Heart left ventricle (tissue), 16 donors: ENCODE data around the gene CCDC8. TPM values are rescaled to one million over a fixed set of nuclear protein-coding genes. Genes with fewer than 3 reads are reported as not detected.

Source experiments
- ATAC-seq, 4 donors: fragments of 200-7000 bp; cut with Tn5 transposase; one replicate each; pipeline ENCODE4 v1.9.1; 2020 to 2022; ENCODE audit warnings: moderate library complexity in 4 of 4, mild to moderate bottlenecking in 3 of 4, moderate number of reproducible peaks in 1 of 4
- DNase-seq, 5 donors: peaks; one replicate each; pipeline ENCODE4 v3.0.0-alpha.2; 2020
- H3K27ac ChIP-seq, 12 donors: fragments of 200-600 bp; sonication (generic) in 4 of 12; one replicate each; pipeline versions ENCODE4 v1.5.0 to v1.8.0; 2016 to 2022; ENCODE audit warnings: mild to moderate bottlenecking in 2 of 12
- H3K27me3 ChIP-seq, 9 donors: fragments of 200-600 bp; sonication (generic) in 2 of 9; one replicate each; pipeline versions ENCODE4 v1.5.1 to v1.8.0; 2016 to 2022; ENCODE audit warnings: mild to moderate bottlenecking in 3 of 9
- H3K36me3 ChIP-seq, 9 donors: fragments of 200-600 bp; sonication (generic) in 2 of 9; one replicate each; pipeline versions ENCODE4 v1.5.0 to v1.8.0; 2018 to 2022; ENCODE audit warnings: mild to moderate bottlenecking in 2 of 9
- H3K4me1 ChIP-seq, 12 donors: fragments of 200-600 bp; sonication (generic) in 4 of 12; one replicate each; pipeline versions ENCODE4 v1.5.0 to v1.8.0; 2016 to 2022; ENCODE audit warnings: mild to moderate bottlenecking in 3 of 12
- H3K4me3 ChIP-seq, 12 donors: fragments of 200-600 bp; sonication (generic) in 4 of 12; one replicate each; pipeline versions ENCODE4 v1.5.0 to v1.8.0; 2017 to 2022; ENCODE audit warnings: mild to moderate bottlenecking in 9 of 12, moderate library complexity in 4 of 12
- H3K9me3 ChIP-seq, 12 donors: fragments of 200-600 bp; sonication (generic) in 4 of 12; one replicate each; pipeline versions ENCODE4 v1.5.0 to v1.8.0; 2016 to 2022; ENCODE audit warnings: mild to moderate bottlenecking in 1 of 12
- POLR2A ChIP-seq, 2 donors: fragments of 450-650 bp; IDR thresholded peaks; one replicate each; pipeline ENCODE4 v1.6.1; 2017; ENCODE audit warnings: antibody characterized with exemption in 2 of 2, mild to moderate bottlenecking in 2 of 2, moderate library complexity in 2 of 2
- WGBS, 4 donors: extraction: QIAGEN DNeasy Blood & Tissue Kit in 2 of 4; methylation state at CpG; one replicate each; pipeline versions ENCODE4 v1.1.5 to v1.1.7; 2013 to 2018; 5-methylcytosine and 5-hydroxymethylcytosine counted together
- intact Hi-C, 10 donors: fragments of 100-400 bp; cut with DNase I; formaldehyde crosslinking; loops; one replicate each; pipeline versions ENCODE4 v1.11.1 to v1.14.2; 2022
- polyA plus RNA-seq, 2 donors: library from polyadenylated mRNA; stranded (reverse); fragments of 200-250 nt; gene quantifications; one replicate each; pipeline ENCODE4 v1.2.3, GENCODE V29; 2013
- total RNA-seq, 9 donors: library from RNA; depleted of rRNA in 2 of 9; stranded (reverse); fragments of >200 nt in 2 of 9; fragmentation: NEBNext Ultra II Directional in 3 of 9; extraction: Animal tissue kit (Norgen Biotek cat#: 25700) in 3 of 9; gene quantifications; one replicate each; pipeline versions ENCODE4 v1.1.0 to v1.2.4, GENCODE V29; 2016 to 2023
- TF ChIP-seq, protein P1 (sequence below), 12 donors: fragments of 200-600 bp; sonication (generic) in 4 of 12; IDR thresholded peaks; one replicate each; pipeline versions ENCODE4 v1.5.0 to v1.8.0; 2018 to 2022; ENCODE audit warnings: antibody characterized with exemption in 12 of 12, mild to moderate bottlenecking in 5 of 12
- donor health status: ischemic (EF 13 %, LVEDD 7.1; RV severe dilation, severe dysfunction).
- donor health status: healthy with polysubstance abuse.
- donor health status: DM: no; HTN: yes; CAD: no.
- donor health status: DM: no; HTN: no; CAD: no.
- donor health status: ischemic (EF 25% LVEDD 6.9; RV normal size, moderate dysfunction).
- donor health status: ischemic (EF 25% LVEDD 5.7; RV mildly dilated, moderate dysfunction).
- donor health status: healthy.
- donor health status: DM: yes; HTN: yes; CAD: no.
- donor health status: ischemic (EF 35%, LVEDD 5.7; RV mildly dilated, moderate dysfunction).
- donor health status: nonischemic (EF 11% LVEDD 7.7; RV severe dilation, severe dysfunction).
- donor health status: DM: yes; HTN: yes; CAD: no.
- donor health status: PGD.
- donor health status: ischemic (EF 29% LVEDD 5.4; RV normal size, mild dysfunction).
- donor health status: nonischemic (EF 23%, LVEDD 6.1; RV moderate dilation, normal function).

The CCDC8 gene
- total and polyA plus RNA-seq, 11 donors: 13.6 to 30.6 (median 23.9) TPM

DNA sequence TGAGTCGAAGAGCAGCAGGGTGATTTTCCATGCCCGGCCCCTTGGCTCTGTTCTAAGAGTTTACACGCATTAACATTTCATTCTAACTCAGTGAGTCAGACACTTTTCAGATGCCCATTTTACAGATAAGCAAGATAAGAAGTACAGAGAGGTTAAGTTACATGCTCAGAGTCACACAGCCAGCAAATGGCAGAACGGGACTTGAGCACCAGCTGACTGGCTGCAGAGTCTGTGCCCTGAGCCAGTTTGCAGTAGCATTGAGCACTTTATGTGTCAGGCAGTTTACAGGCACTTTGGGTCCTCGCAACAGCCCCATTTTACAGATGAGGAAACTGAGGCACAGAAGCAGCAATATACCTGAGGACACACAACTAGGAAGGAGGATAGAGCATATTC, 19.0 kb downstream of the CCDC8 start:
- Histone ChIP-seq H3K36me3 (peaks cover 0 to 35% (median 27%) of the 10 kb centered on the region in 9 donors), H3K4me1 (peaks cover 0 to 5% (median 0%) of the 10 kb centered on the region in 12 donors), H3K27me3 (peaks cover 0 to 7% (median 0%) of the 10 kb centered on the region in 9 donors), H3K4me3 (no peak overlapping the region), H3K9me3 (no peaks in the 10 kb centered on the region), H3K27ac (no peak overlapping the region)
- TF ChIP-seq, protein P1, sequence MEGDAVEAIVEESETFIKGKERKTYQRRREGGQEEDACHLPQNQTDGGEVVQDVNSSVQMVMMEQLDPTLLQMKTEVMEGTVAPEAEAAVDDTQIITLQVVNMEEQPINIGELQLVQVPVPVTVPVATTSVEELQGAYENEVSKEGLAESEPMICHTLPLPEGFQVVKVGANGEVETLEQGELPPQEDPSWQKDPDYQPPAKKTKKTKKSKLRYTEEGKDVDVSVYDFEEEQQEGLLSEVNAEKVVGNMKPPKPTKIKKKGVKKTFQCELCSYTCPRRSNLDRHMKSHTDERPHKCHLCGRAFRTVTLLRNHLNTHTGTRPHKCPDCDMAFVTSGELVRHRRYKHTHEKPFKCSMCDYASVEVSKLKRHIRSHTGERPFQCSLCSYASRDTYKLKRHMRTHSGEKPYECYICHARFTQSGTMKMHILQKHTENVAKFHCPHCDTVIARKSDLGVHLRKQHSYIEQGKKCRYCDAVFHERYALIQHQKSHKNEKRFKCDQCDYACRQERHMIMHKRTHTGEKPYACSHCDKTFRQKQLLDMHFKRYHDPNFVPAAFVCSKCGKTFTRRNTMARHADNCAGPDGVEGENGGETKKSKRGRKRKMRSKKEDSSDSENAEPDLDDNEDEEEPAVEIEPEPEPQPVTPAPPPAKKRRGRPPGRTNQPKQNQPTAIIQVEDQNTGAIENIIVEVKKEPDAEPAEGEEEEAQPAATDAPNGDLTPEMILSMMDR (IDR thresholded peaks at IDR 0.05): no peak
- no peak for TF ChIP-seq POLR2A (IDR thresholded peaks at IDR 0.05)
- ATAC-seq (no peak), DNase-seq (no peak)
- 86 to 91% (median 90%) methylated on average over 5 of the region's 5 CpGs for WGBS, 4 donors
- intact Hi-C loops: loop anchor here in 4 of 10 donors (2.0 to 10.0 kb wide), 5 partner anchors 94 to 120 kb away; no protein-coding TSS in a partner anchor

DNA sequence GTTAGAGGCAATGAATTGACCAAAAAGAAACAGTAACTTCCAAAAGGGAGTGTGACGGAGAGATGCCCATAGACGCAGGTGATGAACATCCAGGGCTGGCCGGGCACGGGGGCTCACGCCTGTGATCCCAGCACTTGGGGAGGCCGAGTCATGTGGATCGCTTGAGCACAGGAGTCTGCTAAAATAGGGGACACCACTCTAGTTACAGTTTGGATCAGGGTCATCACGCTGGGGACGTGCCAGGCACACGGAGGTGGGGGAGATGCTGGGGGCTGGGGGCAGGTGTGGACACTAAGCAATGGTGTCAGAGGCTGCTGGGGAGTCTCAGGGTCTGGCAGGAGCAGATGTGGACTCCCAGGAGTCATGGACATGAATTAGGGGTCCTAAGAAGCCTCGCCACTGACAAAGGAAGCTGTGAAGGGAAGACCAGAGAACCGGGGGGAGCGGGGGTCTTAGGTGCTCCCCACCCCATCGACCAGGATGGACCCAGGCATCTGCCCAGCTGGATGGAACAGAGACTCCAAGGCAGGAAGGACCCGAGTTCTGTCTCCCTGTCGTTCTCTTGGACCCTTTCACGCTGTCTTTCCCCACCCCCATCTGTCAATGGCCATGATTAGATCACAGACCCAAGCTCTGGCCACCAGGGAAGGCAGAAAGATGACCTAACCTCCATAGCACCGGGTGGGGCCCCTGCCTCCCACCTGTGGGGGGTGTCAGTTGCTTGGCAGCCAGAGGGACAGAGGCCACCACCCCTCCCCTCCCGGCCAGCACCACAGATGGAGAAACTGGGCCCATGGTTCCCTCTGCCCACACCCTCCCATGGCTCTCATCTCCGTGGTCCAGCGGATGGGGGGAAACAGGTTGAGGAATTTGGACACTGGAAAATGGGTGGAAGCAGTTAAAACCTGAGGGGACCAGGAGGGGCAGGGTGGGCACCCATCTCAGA, 19.6 kb downstream of the CCDC8 start:
- H3K27me3 ChIP-seq: peaks cover 0 to 2% (median 0%) of the 10 kb centered on the region in 9 donors
- H3K9me3 ChIP-seq: no peaks in the 10 kb centered on the region
- H3K36me3 ChIP-seq: peaks cover 0 to 39% (median 31%) of the 10 kb centered on the region in 9 donors
- TF ChIP-seq, protein P1 (IDR thresholded peaks at IDR 0.05): no peak
- no peak for TF ChIP-seq POLR2A (IDR thresholded peaks at IDR 0.05)
- intact Hi-C loops: loop anchor here in 4 of 10 donors (2.0 to 10.0 kb wide), 5 partner anchors 95 to 121 kb away; no protein-coding TSS in a partner anchor
- H3K4me3 ChIP-seq: no peak overlapping the region
- H3K4me1 ChIP-seq: peaks cover 0 to 5% (median 0%) of the 10 kb centered on the region in 12 donors
- peak in 2 of 4 donors; percentile 4 to 12 for ATAC-seq
- H3K27ac ChIP-seq: no peak overlapping the region
- peak in 1 of 5 donors; percentile 51 for DNase-seq
- whole genome bisulfite sequencing, 4 donors: 68 to 78% (median 75%) methylated on average over 20 to 21 of the region's 21 CpGs

DNA sequence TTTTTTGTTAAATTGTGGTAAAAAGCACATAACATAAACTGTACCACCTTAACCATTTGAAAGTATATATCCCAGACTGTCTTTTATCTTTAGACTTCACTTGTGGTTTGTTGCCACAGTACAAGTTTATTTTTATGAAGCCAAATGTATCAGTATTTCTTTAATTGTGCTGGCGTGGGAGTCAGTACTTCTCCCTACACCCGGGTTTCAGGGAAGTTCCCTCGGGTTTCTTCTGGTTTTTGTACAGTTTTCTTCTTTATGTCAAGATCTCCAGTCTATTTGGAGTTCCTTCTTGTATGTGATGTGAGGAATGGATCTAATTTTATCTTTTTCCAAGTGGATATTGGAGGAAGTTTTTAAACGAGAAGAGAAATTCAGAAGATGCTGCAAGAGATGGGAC, 20.5 kb downstream of the CCDC8 start:
- WGBS, 4 donors: 56 to 60% (median 58%) methylated on average over 4 of the region's 4 CpGs
- Histone ChIP-seq H3K27ac (no peak overlapping the region), H3K4me1 (peaks cover 0 to 5% (median 0%) of the 10 kb centered on the region in 12 donors), H3K27me3 (no peaks in the 10 kb centered on the region), H3K36me3 (peaks cover 0 to 48% (median 40%) of the 10 kb centered on the region in 9 donors), H3K4me3 (no peak overlapping the region), H3K9me3 (no peaks in the 10 kb centered on the region)
- no peak for ATAC-seq
- no peak for DNase-seq
- intact Hi-C loops: loop anchor here in 3 of 10 donors (5.0 to 10.0 kb wide), 3 partner anchors 106 to 122 kb away; no protein-coding TSS in a partner anchor
- TF ChIP-seq, protein P1 (IDR thresholded peaks at IDR 0.05): no peak
- TF ChIP-seq POLR2A (IDR thresholded peaks at IDR 0.05): no peak

DNA sequence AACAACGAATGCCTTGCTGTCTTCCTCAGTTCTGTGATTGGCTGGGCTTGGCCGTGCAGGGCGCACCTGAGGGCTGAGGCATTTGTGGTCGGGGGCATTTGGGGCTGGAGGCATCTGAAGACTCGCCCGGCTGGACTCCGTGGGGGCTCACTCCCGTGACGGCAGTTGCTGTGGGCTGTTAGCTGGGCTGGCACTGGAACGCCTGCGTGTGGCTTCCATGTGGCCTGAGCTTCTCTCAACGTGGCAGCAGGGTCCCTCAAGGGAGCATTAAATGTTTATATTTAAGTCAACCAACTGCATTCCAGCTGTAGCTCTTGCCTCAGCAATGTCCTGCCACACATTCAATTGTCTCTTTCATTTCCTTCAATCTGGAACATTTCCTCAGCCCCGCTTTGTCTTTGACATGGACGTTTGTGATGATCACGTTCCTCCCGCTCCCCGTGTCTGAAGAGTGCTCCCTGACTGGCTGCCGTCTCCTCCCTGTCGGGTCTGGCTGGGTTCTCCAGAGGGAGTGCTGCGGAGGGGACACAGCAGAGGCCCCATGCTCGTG, 21.0 kb downstream of the CCDC8 start:
- no peak overlapping the region for H3K27ac ChIP-seq
- peaks cover 0 to 53% (median 45%) of the 10 kb centered on the region in 9 donors for H3K36me3 ChIP-seq
- H3K9me3 ChIP-seq: no peaks in the 10 kb centered on the region
- no peak overlapping the region for H3K4me3 ChIP-seq
- no peaks in the 10 kb centered on the region for H3K27me3 ChIP-seq
- 57 to 65% (median 65%) methylated on average over 20 to 21 of the region's 21 CpGs for WGBS, 4 donors
- TF ChIP-seq, protein P1 (IDR thresholded peaks at IDR 0.05): no peak
- TF ChIP-seq POLR2A (IDR thresholded peaks at IDR 0.05): no peak
- no peak for ATAC-seq
- peak in 1 of 5 donors; percentile 42 for DNase-seq
- intact Hi-C loops: loop anchor here in 3 of 10 donors (5.0 to 10.0 kb wide), 3 partner anchors 105 to 122 kb away; no protein-coding TSS in a partner anchor
- H3K4me1 ChIP-seq: peaks cover 0 to 5% (median 0%) of the 10 kb centered on the region in 12 donors
